ENCODE data around the gene DLX4. TPM values are rescaled to one million over a fixed set of nuclear protein-coding genes. Genes with fewer than 3 reads are reported as not detected.

The DLX4 gene
- total RNA-seq, 4 donors from 2014 or later = not detected

GRCh38 chr17:49942947-49943346, 26.0 kb upstream of the DLX4 start:
- DNase-seq = no peak
- Histone ChIP-seq H3K4me3 (no peak overlapping the region), H3K27ac (no peak overlapping the region), H3K9me3 (no peaks in the 10 kb centered on the region), H3K27me3 (peaks cover 81% of the 10 kb centered on the region), H3K4me1 (no peaks in the 10 kb centered on the region), H3K36me3 (no peaks in the 10 kb centered on the region)
- in situ Hi-C loops (cut with MboI; ENCODE audit: low pct_ligation_motif_present in 1 of 4, low pct_unique_long_range_greater_than_20kb in 1 of 4, low sequenced_read_pairs in 3 of 4) (no loop called here), intact Hi-C loops (cut with DNase I; ENCODE audit: low total_unique reads) (no loop called here)
- 58 to 82% methylated on average over 3 to 5 of the region's 5 CpGs for WGBS, 2 donors (ENCODE audit: low coverage in 1 of 2)
- TF ChIP-seq, protein P1, sequence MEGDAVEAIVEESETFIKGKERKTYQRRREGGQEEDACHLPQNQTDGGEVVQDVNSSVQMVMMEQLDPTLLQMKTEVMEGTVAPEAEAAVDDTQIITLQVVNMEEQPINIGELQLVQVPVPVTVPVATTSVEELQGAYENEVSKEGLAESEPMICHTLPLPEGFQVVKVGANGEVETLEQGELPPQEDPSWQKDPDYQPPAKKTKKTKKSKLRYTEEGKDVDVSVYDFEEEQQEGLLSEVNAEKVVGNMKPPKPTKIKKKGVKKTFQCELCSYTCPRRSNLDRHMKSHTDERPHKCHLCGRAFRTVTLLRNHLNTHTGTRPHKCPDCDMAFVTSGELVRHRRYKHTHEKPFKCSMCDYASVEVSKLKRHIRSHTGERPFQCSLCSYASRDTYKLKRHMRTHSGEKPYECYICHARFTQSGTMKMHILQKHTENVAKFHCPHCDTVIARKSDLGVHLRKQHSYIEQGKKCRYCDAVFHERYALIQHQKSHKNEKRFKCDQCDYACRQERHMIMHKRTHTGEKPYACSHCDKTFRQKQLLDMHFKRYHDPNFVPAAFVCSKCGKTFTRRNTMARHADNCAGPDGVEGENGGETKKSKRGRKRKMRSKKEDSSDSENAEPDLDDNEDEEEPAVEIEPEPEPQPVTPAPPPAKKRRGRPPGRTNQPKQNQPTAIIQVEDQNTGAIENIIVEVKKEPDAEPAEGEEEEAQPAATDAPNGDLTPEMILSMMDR (IDR thresholded peaks at IDR 0.05) = no peak
- TF ChIP-seq POLR2A (IDR thresholded peaks at IDR 0.05) (no peak), POLR2AphosphoS5 (IDR thresholded peaks at IDR 0.05) (no peak), EP300 (IDR thresholded peaks at IDR 0.05; ENCODE audit: low read depth) (no peak)

DNA sequence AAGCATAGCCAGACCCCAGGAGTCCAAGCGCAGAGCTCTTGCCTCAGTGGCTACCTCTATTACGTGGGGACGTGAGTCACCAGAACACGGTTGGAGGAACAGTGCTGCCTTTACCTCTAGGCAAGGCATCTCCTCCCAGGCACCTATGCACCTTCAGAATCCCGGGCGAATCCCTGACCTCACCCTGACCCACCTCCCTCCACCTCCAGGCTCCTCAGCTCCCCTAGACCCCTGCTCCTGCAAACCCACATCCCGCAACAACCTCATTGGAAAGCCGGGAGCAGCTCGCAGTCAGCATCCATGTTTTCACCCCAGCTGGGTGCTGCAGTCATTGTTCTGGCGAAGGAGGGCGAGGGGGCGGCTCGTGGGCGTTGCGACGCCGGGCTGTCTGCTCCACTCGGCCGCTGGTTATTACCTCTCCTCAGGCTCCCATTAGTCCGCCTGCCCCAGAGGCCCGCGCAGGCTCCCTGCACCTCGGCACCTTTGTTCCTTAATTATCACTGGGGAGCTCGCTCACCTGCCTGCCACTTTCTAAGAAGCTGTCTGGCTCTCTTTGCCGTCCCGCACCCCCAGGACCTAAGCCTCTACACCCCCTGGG, 24.6 kb upstream of the DLX4 start:
- no peak for DNase-seq
- Histone ChIP-seq H3K4me3 (no peak overlapping the region), H3K36me3 (no peaks in the 10 kb centered on the region), H3K9me3 (no peaks in the 10 kb centered on the region), H3K4me1 (no peaks in the 10 kb centered on the region), H3K27me3 (peaks cover 86% of the 10 kb centered on the region), H3K27ac (no peak overlapping the region)
- intact Hi-C loops (cut with DNase I; ENCODE audit: low total_unique reads) (no loop called here), in situ Hi-C loops (cut with MboI; ENCODE audit: low pct_ligation_motif_present in 1 of 4, low pct_unique_long_range_greater_than_20kb in 1 of 4, low sequenced_read_pairs in 3 of 4) (no loop called here)
- TF ChIP-seq EP300 (IDR thresholded peaks at IDR 0.05; ENCODE audit: low read depth) (no peak), POLR2A (IDR thresholded peaks at IDR 0.05) (no peak), POLR2AphosphoS5 (IDR thresholded peaks at IDR 0.05) (no peak)
- TF ChIP-seq, protein P1 (IDR thresholded peaks at IDR 0.05) = no peak
- 33% methylated on average over 26 of the region's 26 CpGs; no CpG with 5 or more reads in 1 of the 2 donors for WGBS, 2 donors (ENCODE audit: low coverage in 1 of 2)

DNA sequence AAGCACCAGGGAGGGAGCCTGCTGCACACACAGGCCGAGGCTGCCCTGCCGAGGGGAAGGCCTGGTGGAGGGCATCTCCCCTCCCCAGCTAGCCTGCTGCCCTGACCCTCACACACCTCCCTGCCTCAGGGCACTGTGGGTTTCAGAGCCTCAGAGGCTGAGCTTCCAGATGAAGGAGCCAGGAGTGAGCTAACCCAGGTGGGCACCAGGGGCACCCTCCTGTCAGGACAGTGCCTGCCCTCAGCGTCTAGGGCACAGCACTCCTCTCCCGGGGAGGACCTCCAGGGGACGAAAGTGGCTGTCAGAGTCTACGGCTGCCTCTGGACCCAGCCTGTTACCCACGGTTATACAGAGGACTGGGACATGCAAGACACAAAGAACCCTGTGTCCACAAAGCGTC, 22.8 kb upstream of the DLX4 start:
- peaks cover 90% of the 10 kb centered on the region for H3K27me3 ChIP-seq
- no peak overlapping the region for H3K4me3 ChIP-seq
- H3K9me3 ChIP-seq = no peaks in the 10 kb centered on the region
- H3K27ac ChIP-seq = no peak overlapping the region
- 62% methylated on average over 7 of the region's 8 CpGs; no CpG with 5 or more reads in 1 of the 2 donors for WGBS, 2 donors (ENCODE audit: low coverage in 1 of 2)
- TF ChIP-seq EP300 (IDR thresholded peaks at IDR 0.05; ENCODE audit: low read depth) (no peak), POLR2AphosphoS5 (IDR thresholded peaks at IDR 0.05) (no peak)
- intact Hi-C loops (cut with DNase I; ENCODE audit: low total_unique reads) = no loop called here
- DNase-seq = no peak
- H3K4me1 ChIP-seq = no peaks in the 10 kb centered on the region
- no peaks in the 10 kb centered on the region for H3K36me3 ChIP-seq
- in situ Hi-C loops (cut with MboI; ENCODE audit: low pct_ligation_motif_present in 1 of 4, low pct_unique_long_range_greater_than_20kb in 1 of 4, low sequenced_read_pairs in 3 of 4) = no loop called here

- TF ChIP-seq POLR2A (IDR thresholded peaks at IDR 0.05) = no peak
- no peak for TF ChIP-seq POLR2AphosphoS5 (IDR thresholded peaks at IDR 0.05)
- no peak for TF ChIP-seq EP300 (IDR thresholded peaks at IDR 0.05; ENCODE audit: low read depth)
- TF ChIP-seq, protein P1 (IDR thresholded peaks at IDR 0.05) = no peak
Observed at GRCh38 chr17:49946964-49947584, 21.9 kb upstream of the DLX4 start.

More at GRCh38 chr17:49946964-49947584, 21.9 kb upstream of the DLX4 start:
- Histone ChIP-seq H3K27me3 (peaks cover 92% of the 10 kb centered on the region), H3K4me1 (no peaks in the 10 kb centered on the region), H3K27ac (no peak overlapping the region), H3K9me3 (no peaks in the 10 kb centered on the region), H3K4me3 (no peak overlapping the region), H3K36me3 (no peaks in the 10 kb centered on the region)
- intact Hi-C loops (cut with DNase I; ENCODE audit: low total_unique reads) = no loop called here
- no peak for DNase-seq
- WGBS, 2 donors (ENCODE audit: low coverage in 1 of 2) = 52% methylated on average over 8 of the region's 11 CpGs; no CpG with 5 or more reads in 1 of the 2 donors
- in situ Hi-C loops (cut with MboI; ENCODE audit: low pct_ligation_motif_present in 1 of 4, low pct_unique_long_range_greater_than_20kb in 1 of 4, low sequenced_read_pairs in 3 of 4) = no loop called here

Measured in transverse colon (tissue), 4 donors.